HG02852 (cell line): ENCODE data around the gene MXRA7.
"Not testable (repeated sequence)": the region's sequence is repeated elsewhere in the genome, so short reads cannot be mapped to it uniquely, and the experiment has no call there.

ENCODE experiments used
- ATAC-seq: cut with Tn5 transposase; IDR thresholded peaks from one replicate; pipeline ENCODE4 v1.9.1; 2021; ENCODE audit warnings: mild to moderate bottlenecking, moderate library complexity; ENCODE audit not compliant: unreplicated experiment

The MXRA7 gene

GRCh38 chr17:76716146-76716838 lies 5.5 kb upstream of the MXRA7 start:
- ATAC-seq: no peak

GRCh38 chr17:76715496-76715830 lies 4.7 kb upstream of the MXRA7 start:
- no peak for ATAC-seq

- no peak for ATAC-seq
Measured at GRCh38 chr17:76714822-76715495, 4.2 kb upstream of the MXRA7 start.

GRCh38 chr17:76714336-76714735 lies 3.6 kb upstream of the MXRA7 start:
- ATAC-seq: no peak

GRCh38 chr17:76713765-76714164 lies 3.0 kb upstream of the MXRA7 start:
- ATAC-seq: no peak

GRCh38 chr17:76712321-76712720 lies 1.6 kb upstream of the MXRA7 start:
- not testable (repeated sequence) for ATAC-seq

- not testable (repeated sequence) for ATAC-seq
Measured at GRCh38 chr17:76709951-76710862, 558 bp downstream of the MXRA7 start.

GRCh38 chr17:76709077-76709950 lies 1.5 kb downstream of the MXRA7 start:
- ATAC-seq: no peak

GRCh38 chr17:76707985-76708807 lies 2.6 kb downstream of the MXRA7 start:
- no peak for ATAC-seq

GRCh38 chr17:76706817-76707216 lies 3.9 kb downstream of the MXRA7 start:
- no peak for ATAC-seq

- no peak for ATAC-seq
Measured at GRCh38 chr17:76704805-76705204, 6.0 kb downstream of the MXRA7 start.

- ATAC-seq: no peak
Measured at GRCh38 chr17:76702941-76703637, 7.7 kb downstream of the MXRA7 start.

- no peak for ATAC-seq
Measured at GRCh38 chr17:76702076-76702475, 8.7 kb downstream of the MXRA7 start.

- ATAC-seq: no peak
Measured at GRCh38 chr17:76701471-76701967, 9.2 kb downstream of the MXRA7 start.

- no peak for ATAC-seq
Measured at GRCh38 chr17:76700617-76701470, 9.9 kb downstream of the MXRA7 start.

- ATAC-seq: no peak
Measured at GRCh38 chr17:76700270-76700616, 10.5 kb downstream of the MXRA7 start.

- not testable (repeated sequence) for ATAC-seq
Measured at GRCh38 chr17:76698466-76698977, 12.2 kb downstream of the MXRA7 start.
